ENCODE measurements around the gene NATD1.

Gene NATD1

DNA sequence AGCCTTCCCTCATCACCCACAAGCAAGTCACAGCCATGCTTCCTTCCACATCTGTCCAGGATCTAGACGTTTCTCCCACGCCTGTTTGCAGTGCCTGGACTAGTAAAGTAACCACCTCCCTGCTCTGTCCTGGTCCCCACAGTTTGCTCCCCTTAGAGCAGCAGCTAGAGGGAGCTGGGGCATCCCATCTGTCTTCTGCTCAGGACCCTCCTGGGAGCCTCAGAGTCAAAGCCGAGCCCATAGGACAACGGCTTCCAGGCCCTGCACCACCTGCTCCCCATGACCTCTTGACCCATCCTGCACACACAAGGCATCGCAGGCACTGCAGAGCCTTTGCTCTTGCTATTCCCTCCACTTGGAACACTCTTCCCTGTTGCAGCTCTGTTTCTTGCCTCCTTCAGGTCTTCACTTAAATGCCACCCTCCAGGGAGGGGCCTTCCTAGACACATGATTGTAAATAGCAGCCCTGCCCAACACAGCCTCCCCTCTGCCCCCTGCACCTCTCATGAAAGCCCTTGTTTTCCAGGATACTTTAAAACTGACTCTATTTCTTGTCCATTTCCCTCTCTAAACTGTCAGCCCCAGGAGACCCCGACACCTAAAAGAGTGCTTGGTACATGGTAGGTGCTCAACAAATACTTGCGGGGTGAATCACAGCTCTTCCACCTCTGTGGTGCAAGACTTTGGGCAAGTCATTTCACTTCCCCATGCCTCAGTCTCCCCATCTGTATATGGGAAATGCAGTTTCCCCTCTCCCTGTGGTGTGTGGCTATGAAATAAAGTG is 3.1 kb downstream of the NATD1 start:
- Histone ChIP-seq H3K9me3 (ENCODE audit: control insufficient read depth, insufficient read depth, low read length) (no peaks in the 10 kb centered on the region), H3K36me3 (ENCODE audit: insufficient read depth, low read length) (no peaks in the 10 kb centered on the region), H3K9ac (ENCODE audit: low read depth, low read length) (no peak overlapping the region), H3K4me1 (ENCODE audit: insufficient read depth, low read length) (peaks cover 4% of the 10 kb centered on the region; the same call in 1 of the 2 replicates)

GRCh38 chr17:21249086-21249795 is 4.0 kb downstream of the NATD1 start:
- no peaks in the 10 kb centered on the region for H3K36me3 ChIP-seq (ENCODE audit: insufficient read depth, low read length)
- H3K4me1 ChIP-seq (ENCODE audit: insufficient read depth, low read length) = peaks cover 4% of the 10 kb centered on the region; the same call in 1 of the 2 replicates
- no peaks in the 10 kb centered on the region for H3K9me3 ChIP-seq (ENCODE audit: control insufficient read depth, insufficient read depth, low read length)
- H3K9ac ChIP-seq (ENCODE audit: low read depth, low read length) = no peak overlapping the region

GRCh38 chr17:21248500-21248899 is 4.7 kb downstream of the NATD1 start:
- Histone ChIP-seq H3K4me1 (ENCODE audit: insufficient read depth, low read length) (no peaks in the 10 kb centered on the region; the same call in 1 of the 2 replicates), H3K9me3 (ENCODE audit: control insufficient read depth, insufficient read depth, low read length) (no peaks in the 10 kb centered on the region), H3K9ac (ENCODE audit: low read depth, low read length) (no peak overlapping the region), H3K36me3 (ENCODE audit: insufficient read depth, low read length) (no peaks in the 10 kb centered on the region)

DNA sequence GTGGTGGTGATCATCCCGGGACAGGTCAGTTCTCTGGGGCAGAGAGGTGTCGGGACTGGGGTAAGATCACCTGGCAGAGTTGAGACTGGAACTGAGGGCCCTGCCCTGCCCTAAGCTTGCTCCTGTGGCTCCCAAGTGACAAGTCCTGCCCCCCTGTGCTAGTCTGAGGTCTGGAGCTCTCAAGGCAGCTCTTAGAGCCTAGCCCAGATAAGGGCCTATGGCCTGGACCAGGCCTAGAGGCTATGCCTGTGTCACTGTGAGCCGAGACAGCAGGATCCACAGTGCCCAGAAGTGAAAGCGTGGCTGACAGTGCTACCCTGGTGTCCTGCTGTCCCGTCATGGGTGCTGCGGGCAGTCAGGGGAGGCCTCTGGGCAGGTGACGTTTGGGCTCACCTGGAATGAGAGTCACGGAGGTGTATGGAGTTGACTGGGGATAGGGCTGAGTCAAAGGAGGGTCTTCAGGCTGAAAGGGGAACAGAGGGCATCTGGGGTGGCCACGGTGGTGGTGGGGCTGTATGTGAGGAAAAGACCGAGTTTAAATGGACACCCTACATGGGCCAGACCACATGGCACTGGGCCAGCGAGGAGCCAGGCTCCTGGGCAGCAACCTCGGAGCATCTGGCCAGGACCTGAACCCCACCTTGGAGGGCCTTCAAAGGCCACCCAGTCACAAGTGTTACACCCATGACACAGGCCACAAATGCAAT is 5.5 kb downstream of the NATD1 start:
- no peaks in the 10 kb centered on the region; the same call in 1 of the 2 replicates for H3K4me1 ChIP-seq (ENCODE audit: insufficient read depth, low read length)
- no peaks in the 10 kb centered on the region for H3K9me3 ChIP-seq (ENCODE audit: control insufficient read depth, insufficient read depth, low read length)
- no peak overlapping the region for H3K9ac ChIP-seq (ENCODE audit: low read depth, low read length)
- H3K36me3 ChIP-seq (ENCODE audit: insufficient read depth, low read length) = no peaks in the 10 kb centered on the region

- Histone ChIP-seq H3K4me1 (ENCODE audit: insufficient read depth, low read length) (no peaks in the 10 kb centered on the region; the same call in 1 of the 2 replicates), H3K9ac (ENCODE audit: low read depth, low read length) (no peak overlapping the region), H3K9me3 (ENCODE audit: control insufficient read depth, insufficient read depth, low read length) (no peaks in the 10 kb centered on the region), H3K36me3 (ENCODE audit: insufficient read depth, low read length) (no peaks in the 10 kb centered on the region)
These were observed 6.5 kb downstream of the NATD1 start for GRCh38 chr17:21246698-21247097.

GRCh38 chr17:21245639-21246084 is 7.5 kb downstream of the NATD1 start:
- no peaks in the 10 kb centered on the region for H3K9me3 ChIP-seq (ENCODE audit: control insufficient read depth, insufficient read depth, low read length)
- H3K36me3 ChIP-seq (ENCODE audit: insufficient read depth, low read length) = no peaks in the 10 kb centered on the region
- no peaks in the 10 kb centered on the region; the same call in 1 of the 2 replicates for H3K4me1 ChIP-seq (ENCODE audit: insufficient read depth, low read length)
- H3K9ac ChIP-seq (ENCODE audit: low read depth, low read length) = no peak overlapping the region

GRCh38 chr17:21243516-21244303 is 9.5 kb downstream of the NATD1 start:
- peaks cover 11% of the 10 kb centered on the region; the same call in 1 of the 2 replicates for H3K4me1 ChIP-seq (ENCODE audit: insufficient read depth, low read length)
- H3K9me3 ChIP-seq (ENCODE audit: control insufficient read depth, insufficient read depth, low read length) = no peaks in the 10 kb centered on the region
- H3K36me3 ChIP-seq (ENCODE audit: insufficient read depth, low read length) = no peaks in the 10 kb centered on the region
- no peak overlapping the region for H3K9ac ChIP-seq (ENCODE audit: low read depth, low read length)

DNA sequence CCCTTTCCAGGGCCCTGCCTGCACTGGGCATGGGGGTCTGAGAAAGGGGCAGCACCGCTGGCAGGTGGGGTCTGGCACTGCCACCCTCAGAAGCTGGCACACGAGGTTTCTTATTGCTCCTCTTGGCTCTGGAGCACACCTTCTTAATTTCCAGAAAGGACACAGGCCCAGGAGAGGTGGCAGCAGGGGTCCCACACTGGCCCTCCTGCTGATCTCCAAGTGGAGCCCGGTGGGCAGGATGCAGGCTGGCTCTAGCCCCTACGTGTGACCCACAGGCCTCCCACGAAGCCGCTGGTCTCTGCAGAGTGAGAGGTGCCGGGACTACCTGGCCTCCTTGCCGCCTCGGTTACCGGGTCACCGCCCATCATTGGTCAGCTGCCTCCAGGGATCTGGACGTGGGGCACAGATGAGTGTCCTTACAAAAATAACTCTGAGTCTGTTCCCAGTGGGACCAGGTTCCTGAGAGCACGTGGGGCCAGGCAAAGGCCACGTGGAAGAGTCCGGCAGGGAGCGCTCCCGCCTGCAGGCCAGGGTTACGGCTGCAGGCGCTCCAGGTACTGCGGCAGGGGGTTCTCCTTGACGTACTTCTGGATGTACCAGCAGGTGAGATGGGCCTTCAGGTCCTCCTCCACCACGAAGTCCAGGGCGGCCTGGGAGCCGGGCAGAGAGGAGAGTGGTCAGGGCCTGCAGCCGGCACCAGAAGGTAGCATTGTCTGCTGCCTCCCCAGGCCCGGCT is 10.3 kb downstream of the NATD1 start:
- H3K4me1 ChIP-seq (ENCODE audit: insufficient read depth, low read length) = peaks cover 11% of the 10 kb centered on the region; the same call in 1 of the 2 replicates
- no peaks in the 10 kb centered on the region for H3K9me3 ChIP-seq (ENCODE audit: control insufficient read depth, insufficient read depth, low read length)
- H3K9ac ChIP-seq (ENCODE audit: low read depth, low read length) = no peak overlapping the region
- H3K36me3 ChIP-seq (ENCODE audit: insufficient read depth, low read length) = no peaks in the 10 kb centered on the region

GRCh38 chr17:21242026-21242697 is 11.0 kb downstream of the NATD1 start:
- Histone ChIP-seq H3K4me1 (ENCODE audit: insufficient read depth, low read length) (peaks cover 11% of the 10 kb centered on the region; the same call in 1 of the 2 replicates), H3K9me3 (ENCODE audit: control insufficient read depth, insufficient read depth, low read length) (no peaks in the 10 kb centered on the region), H3K9ac (ENCODE audit: low read depth, low read length) (no peak overlapping the region), H3K36me3 (ENCODE audit: insufficient read depth, low read length) (no peaks in the 10 kb centered on the region)

- H3K9me3 ChIP-seq (ENCODE audit: control insufficient read depth, insufficient read depth, low read length) = no peaks in the 10 kb centered on the region
- H3K9ac ChIP-seq (ENCODE audit: low read depth, low read length) = no peak overlapping the region
- H3K4me1 ChIP-seq (ENCODE audit: insufficient read depth, low read length) = peaks cover 11% of the 10 kb centered on the region; the same call in 1 of the 2 replicates
- no peaks in the 10 kb centered on the region for H3K36me3 ChIP-seq (ENCODE audit: insufficient read depth, low read length)
These were observed 11.6 kb downstream of the NATD1 start for GRCh38 chr17:21241564-21241963.

DNA sequence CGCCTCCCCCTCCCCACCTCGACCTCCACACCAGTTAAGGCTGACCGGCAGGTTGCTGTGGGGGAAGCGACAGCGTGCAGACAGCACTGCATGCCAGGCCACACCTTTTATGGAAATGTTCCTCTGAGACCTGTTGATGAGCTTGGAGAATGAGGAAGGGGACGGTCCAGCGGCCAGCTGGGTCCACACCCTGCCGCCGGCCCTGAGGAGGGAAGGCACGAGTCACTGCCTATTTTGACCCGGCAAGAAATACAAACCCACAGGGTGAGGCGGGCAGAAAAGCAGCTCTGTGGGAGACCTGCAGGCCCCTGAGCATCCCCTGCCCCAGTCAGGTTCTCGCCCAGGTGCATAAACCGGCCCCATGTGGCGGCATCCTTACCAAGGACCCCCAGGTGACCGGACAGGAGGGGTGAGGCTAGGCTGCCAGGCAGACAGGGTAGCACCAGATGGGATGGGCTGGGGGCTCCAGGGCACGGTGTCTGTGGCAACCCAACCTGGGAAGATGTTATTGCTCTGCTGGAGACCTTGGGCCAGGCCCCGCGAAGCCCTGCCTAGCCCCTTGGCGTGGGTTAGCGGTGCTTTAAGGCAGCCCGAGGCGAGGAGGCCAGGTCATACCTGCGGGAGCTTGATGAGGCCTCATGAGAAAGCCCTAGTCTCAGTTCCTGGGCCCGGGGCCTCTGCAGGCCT is 12.7 kb downstream of the NATD1 start:
- H3K9me3 ChIP-seq (ENCODE audit: control insufficient read depth, insufficient read depth, low read length) = no peaks in the 10 kb centered on the region
- H3K36me3 ChIP-seq (ENCODE audit: insufficient read depth, low read length) = no peaks in the 10 kb centered on the region
- peaks cover 11% of the 10 kb centered on the region; the same call in 1 of the 2 replicates for H3K4me1 ChIP-seq (ENCODE audit: insufficient read depth, low read length)
- no peak overlapping the region for H3K9ac ChIP-seq (ENCODE audit: low read depth, low read length)

- H3K9ac ChIP-seq (ENCODE audit: low read depth, low read length) = no peak overlapping the region
- peaks cover 11% of the 10 kb centered on the region; the same call in 1 of the 2 replicates for H3K4me1 ChIP-seq (ENCODE audit: insufficient read depth, low read length)
- H3K36me3 ChIP-seq (ENCODE audit: insufficient read depth, low read length) = no peaks in the 10 kb centered on the region
- H3K9me3 ChIP-seq (ENCODE audit: control insufficient read depth, insufficient read depth, low read length) = no peaks in the 10 kb centered on the region
These were observed 13.4 kb downstream of the NATD1 start for GRCh38 chr17:21239680-21240368.

All from ES-I3 (cell line).